Tibial nerve (tissue), 4 donors: ENCODE measurements around the gene CA12. TPM values are rescaled to one million over a fixed set of nuclear protein-coding genes. Genes with fewer than 3 reads are reported as not detected.

Experiments
- DNase-seq, 2 donors: peaks; one replicate each; pipeline ENCODE4 v3.0.0-alpha.2; 2019; ENCODE audit warnings: low spot score in 2 of 2
- H3K27ac ChIP-seq, 4 donors: fragments of 200-600 bp; sonication (generic) in 3 of 4; one replicate each; pipeline ENCODE4 v1.5.1; 2017 to 2019; ENCODE audit warnings: mild to moderate bottlenecking in 1 of 4
- H3K27me3 ChIP-seq, 2 donors: fragments of 200-600 bp; sonication (generic) in 1 of 2; one replicate each; pipeline versions ENCODE4 v1.5.1 to v1.6.0; 2017 to 2019
- H3K36me3 ChIP-seq, 3 donors: fragments of 200-600 bp; sonication (generic); one replicate each; pipeline ENCODE4 v1.5.1; 2018 to 2019
- H3K4me1 ChIP-seq, 4 donors: fragments of 200-600 bp; sonication (generic) in 3 of 4; one replicate each; pipeline ENCODE4 v1.5.1; 2017 to 2019
- H3K4me3 ChIP-seq, 4 donors: fragments of 200-600 bp; sonication (generic) in 3 of 4; one replicate each; pipeline ENCODE4 v1.5.1; 2017 to 2019; ENCODE audit warnings: mild to moderate bottlenecking in 1 of 4, moderate library complexity in 1 of 4
- H3K9me3 ChIP-seq, 4 donors: fragments of 200-600 bp; sonication (generic) in 3 of 4; one replicate each; pipeline ENCODE4 v1.5.1; 2017 to 2019
- EP300 ChIP-seq, 2 donors: sonication (generic); formaldehyde crosslinking; IDR thresholded peaks; one replicate each; pipeline ENCODE4 v1.6.1; 2017; ENCODE audit warnings: antibody characterized with exemption in 2 of 2, mild to moderate bottlenecking in 1 of 2
- POLR2A ChIP-seq, 2 donors: fragments of 450-650 bp; IDR thresholded peaks; one replicate each; pipeline ENCODE4 v1.6.1; 2017; ENCODE audit warnings: antibody characterized with exemption in 2 of 2, mild to moderate bottlenecking in 2 of 2, moderate library complexity in 2 of 2
- WGBS, 2 donors: methylation state at CpG; one replicate each; pipeline ENCODE4 v1.1.5; 2018; 5-methylcytosine and 5-hydroxymethylcytosine counted together
- total RNA-seq, 4 donors: library from RNA; depleted of rRNA; stranded (reverse); fragments of >200 nt; gene quantifications; one replicate each; pipeline ENCODE4 v1.1.0, GENCODE V29; 2016
- TF ChIP-seq, protein P1 (sequence below), 5 experiments: fragments of 200-600 bp in 3 of 5; fragments of 450-650 bp in 2 of 5; sonication (generic) in 3 of 5; IDR thresholded peaks; one replicate each; pipeline ENCODE4 v1.5.1; 2016 to 2019; ENCODE audit warnings: antibody characterized with exemption in 5 of 5, mild to moderate bottlenecking in 3 of 5, moderate library complexity in 2 of 5

The CA12 gene
- total RNA-seq, 4 donors from 2014 or later = 0.22 to 2.5 (median 1.1) TPM

DNA sequence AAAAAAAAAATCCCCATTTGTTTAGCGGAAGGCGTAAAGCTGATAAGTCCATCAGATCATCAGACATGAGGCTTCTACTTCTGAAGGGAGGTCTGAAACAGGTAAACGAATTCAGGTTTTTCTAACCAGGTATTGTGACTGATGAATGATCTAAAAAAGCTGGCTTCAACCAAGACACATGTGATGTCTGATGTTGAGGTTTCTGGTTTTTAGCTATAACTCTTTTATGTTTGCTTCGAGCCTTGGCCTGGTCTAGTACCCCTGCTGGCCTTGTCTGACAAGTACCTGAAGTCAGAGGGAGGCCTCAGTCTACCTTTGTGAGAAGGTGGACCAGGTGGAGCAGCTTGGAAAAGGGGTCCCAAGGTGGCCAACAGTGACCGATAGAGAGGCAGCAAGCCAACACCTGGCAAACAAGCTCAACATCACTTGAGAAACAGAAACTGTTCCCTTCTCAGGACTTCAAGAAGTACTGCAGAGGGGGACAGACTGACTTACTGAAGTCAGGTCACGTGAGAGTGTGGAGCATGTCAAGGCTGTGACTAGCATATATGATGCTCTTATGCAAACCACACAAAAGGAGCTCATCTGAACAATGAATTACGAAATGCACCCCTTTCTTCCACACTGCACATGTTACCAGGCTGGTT, 33.0 kb upstream of the CA12 start:
- no peaks in the 10 kb centered on the region for H3K36me3 ChIP-seq

DNA sequence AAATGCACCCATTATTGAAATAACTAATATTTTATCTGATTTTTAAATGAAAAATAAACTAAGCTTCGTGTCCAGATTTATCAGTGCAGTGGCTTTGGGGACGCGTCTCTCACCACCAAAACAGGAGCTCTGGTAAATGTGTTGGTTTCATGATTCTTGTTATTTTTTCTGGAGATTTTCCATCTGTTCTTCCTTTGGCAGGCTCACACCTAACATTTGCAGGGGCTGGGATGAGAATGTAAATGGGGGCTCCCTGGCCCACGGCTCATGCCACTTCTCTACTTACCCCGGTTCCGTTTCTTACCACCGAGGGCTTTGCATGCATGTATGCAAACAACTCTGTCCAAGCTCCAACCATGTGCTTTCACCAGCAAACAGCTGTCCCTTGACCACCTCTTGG, 30.9 kb upstream of the CA12 start:
- TF ChIP-seq, protein P1, sequence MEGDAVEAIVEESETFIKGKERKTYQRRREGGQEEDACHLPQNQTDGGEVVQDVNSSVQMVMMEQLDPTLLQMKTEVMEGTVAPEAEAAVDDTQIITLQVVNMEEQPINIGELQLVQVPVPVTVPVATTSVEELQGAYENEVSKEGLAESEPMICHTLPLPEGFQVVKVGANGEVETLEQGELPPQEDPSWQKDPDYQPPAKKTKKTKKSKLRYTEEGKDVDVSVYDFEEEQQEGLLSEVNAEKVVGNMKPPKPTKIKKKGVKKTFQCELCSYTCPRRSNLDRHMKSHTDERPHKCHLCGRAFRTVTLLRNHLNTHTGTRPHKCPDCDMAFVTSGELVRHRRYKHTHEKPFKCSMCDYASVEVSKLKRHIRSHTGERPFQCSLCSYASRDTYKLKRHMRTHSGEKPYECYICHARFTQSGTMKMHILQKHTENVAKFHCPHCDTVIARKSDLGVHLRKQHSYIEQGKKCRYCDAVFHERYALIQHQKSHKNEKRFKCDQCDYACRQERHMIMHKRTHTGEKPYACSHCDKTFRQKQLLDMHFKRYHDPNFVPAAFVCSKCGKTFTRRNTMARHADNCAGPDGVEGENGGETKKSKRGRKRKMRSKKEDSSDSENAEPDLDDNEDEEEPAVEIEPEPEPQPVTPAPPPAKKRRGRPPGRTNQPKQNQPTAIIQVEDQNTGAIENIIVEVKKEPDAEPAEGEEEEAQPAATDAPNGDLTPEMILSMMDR (IDR thresholded peaks at IDR 0.05) = no peak
- TF ChIP-seq EP300 (IDR thresholded peaks at IDR 0.05) = no peak
- no peak for TF ChIP-seq POLR2A (IDR thresholded peaks at IDR 0.05)
- DNase-seq = no peak
- no peak overlapping the region for H3K27ac ChIP-seq
- no peaks in the 10 kb centered on the region for H3K36me3 ChIP-seq
- no peaks in the 10 kb centered on the region for H3K27me3 ChIP-seq
- H3K9me3 ChIP-seq = no peaks in the 10 kb centered on the region
- 91% methylated on average over 7 of the region's 7 CpGs for WGBS, 2 donors
- H3K4me1 ChIP-seq = no peaks in the 10 kb centered on the region
- H3K4me3 ChIP-seq = no peak overlapping the region

More for the DNA sequence above, 33.0 kb upstream of the CA12 start:
- H3K27me3 ChIP-seq = no peaks in the 10 kb centered on the region
- no peaks in the 10 kb centered on the region for H3K4me1 ChIP-seq
- no peak overlapping the region for H3K27ac ChIP-seq
- H3K4me3 ChIP-seq = no peak overlapping the region
- 95 to 97% methylated on average over 7 of the region's 7 CpGs for WGBS, 2 donors
- no peak for DNase-seq
- H3K9me3 ChIP-seq = no peaks in the 10 kb centered on the region
- TF ChIP-seq POLR2A (IDR thresholded peaks at IDR 0.05) (no peak), EP300 (IDR thresholded peaks at IDR 0.05) (no peak)
- TF ChIP-seq, protein P1 (IDR thresholded peaks at IDR 0.05) = no peak

DNA sequence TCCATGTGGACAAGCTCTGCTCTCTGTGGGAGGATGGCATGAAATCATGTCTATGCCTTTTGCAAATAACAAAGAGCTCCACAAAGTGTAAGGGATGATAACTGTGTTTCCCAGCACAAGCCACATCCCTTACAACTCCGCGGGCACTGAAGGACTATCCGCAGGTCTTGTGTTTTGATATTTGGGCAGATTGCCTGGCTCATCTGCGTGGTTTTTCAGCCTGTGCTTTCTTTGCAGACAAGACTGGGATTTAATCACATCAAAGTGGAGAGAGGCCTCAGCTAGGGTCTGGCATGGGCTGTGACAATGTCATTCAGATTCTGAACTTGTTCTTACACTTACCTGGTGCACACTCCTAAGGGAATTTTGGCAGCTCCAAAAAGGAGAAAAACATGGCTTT, 30.2 kb upstream of the CA12 start:
- no peaks in the 10 kb centered on the region for H3K27me3 ChIP-seq
- TF ChIP-seq EP300 (IDR thresholded peaks at IDR 0.05) (no peak), POLR2A (IDR thresholded peaks at IDR 0.05) (no peak)
- TF ChIP-seq, protein P1 (IDR thresholded peaks at IDR 0.05) = no peak
- 87 to 92% methylated on average over 4 of the region's 4 CpGs for WGBS, 2 donors
- no peaks in the 10 kb centered on the region for H3K4me1 ChIP-seq
- no peak overlapping the region for H3K4me3 ChIP-seq
- no peak for DNase-seq
- no peak overlapping the region for H3K27ac ChIP-seq
- no peaks in the 10 kb centered on the region for H3K36me3 ChIP-seq
- H3K9me3 ChIP-seq = no peaks in the 10 kb centered on the region

DNA sequence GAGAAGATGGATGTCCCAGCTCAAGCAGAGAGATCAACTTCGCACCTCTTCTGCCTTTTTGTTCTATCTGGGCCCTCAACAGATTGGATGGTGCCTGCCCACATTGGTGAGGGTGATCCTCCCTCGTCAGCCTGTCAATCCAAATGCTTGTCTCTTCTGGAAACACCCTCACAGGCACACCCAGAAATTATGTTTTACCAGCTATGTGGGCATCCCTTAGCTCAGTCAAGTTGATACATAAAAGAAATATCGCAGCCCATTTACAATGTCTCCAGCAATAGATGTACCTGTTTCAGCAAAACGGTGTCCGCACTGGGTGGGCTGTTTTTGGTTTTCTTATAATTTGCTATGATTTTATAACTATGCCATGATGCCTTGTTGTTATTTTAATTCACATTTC, 27.5 kb upstream of the CA12 start:
- WGBS, 2 donors = 93 to 99% methylated on average over 5 of the region's 5 CpGs
- H3K9me3 ChIP-seq = no peaks in the 10 kb centered on the region

DNA sequence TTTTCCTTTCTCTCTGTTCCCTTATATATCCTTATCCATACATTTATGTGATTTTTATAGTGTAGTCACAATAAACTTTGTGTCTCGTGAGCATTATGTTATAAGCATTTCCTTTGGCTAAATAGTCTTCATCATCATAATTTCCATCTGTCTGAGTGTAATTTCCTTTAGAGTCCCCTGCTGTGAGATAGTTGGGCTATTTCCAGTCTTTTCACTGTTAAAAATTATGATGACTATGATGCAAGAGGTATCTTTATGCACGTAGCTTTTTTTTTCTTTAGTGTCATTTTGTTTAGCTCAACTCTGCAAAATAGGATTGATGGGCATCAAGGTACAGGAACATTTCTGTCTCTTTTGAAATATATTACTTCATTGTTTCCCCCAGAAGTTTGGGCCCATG, 26.9 kb upstream of the CA12 start:
- Histone ChIP-seq H3K9me3 (no peaks in the 10 kb centered on the region), H3K27me3 (no peaks in the 10 kb centered on the region), H3K4me1 (no peaks in the 10 kb centered on the region), H3K27ac (no peak overlapping the region), H3K36me3 (no peaks in the 10 kb centered on the region), H3K4me3 (no peak overlapping the region)
- TF ChIP-seq, protein P1 (IDR thresholded peaks at IDR 0.05) = no peak
- TF ChIP-seq EP300 (IDR thresholded peaks at IDR 0.05) (no peak), POLR2A (IDR thresholded peaks at IDR 0.05) (no peak)
- no peak for DNase-seq
- 63 to 68% methylated on average over 2 of the region's 2 CpGs for whole genome bisulfite sequencing, 2 donors

More for the DNA sequence above, 27.5 kb upstream of the CA12 start:
- Histone ChIP-seq H3K36me3 (no peaks in the 10 kb centered on the region), H3K4me3 (no peak overlapping the region), H3K27ac (no peak overlapping the region), H3K4me1 (no peaks in the 10 kb centered on the region), H3K27me3 (no peaks in the 10 kb centered on the region)
- DNase-seq = no peak
- TF ChIP-seq EP300 (IDR thresholded peaks at IDR 0.05) (no peak), POLR2A (IDR thresholded peaks at IDR 0.05) (no peak)
